ENCODE results near the gene NR2F1. TPM values are rescaled to one million over a fixed set of nuclear protein-coding genes. Genes with fewer than 3 reads are reported as not detected.

Gene NR2F1
- total RNA-seq, 1 donor from 2014 or later = 181 TPM

- ATAC-seq = no peak
- no peak for DNase-seq (ENCODE audit: low spot score)
- intact Hi-C loops (cut with DNase I) = no loop called here
Observed at GRCh38 chr5:93576994-93577853, 5.8 kb upstream of the NR2F1 start.

GRCh38 chr5:93577854-93578812 lies 4.9 kb upstream of the NR2F1 start:
- intact Hi-C loops (cut with DNase I) = no loop called here
- peak; percentile 65 for DNase-seq (ENCODE audit: low spot score)
- ATAC-seq = peak; percentile 0

- ATAC-seq (peak; percentile 61), DNase-seq (ENCODE audit: low spot score) (peak; percentile 91)
- intact Hi-C loops (cut with DNase I) = no loop called here
Observed at GRCh38 chr5:93578813-93579691, 4.0 kb upstream of the NR2F1 start.

- intact Hi-C loops (cut with DNase I) = no loop called here
- ATAC-seq (peak; percentile 0), DNase-seq (ENCODE audit: low spot score) (peak; percentile 79)
Observed at GRCh38 chr5:93579692-93580062, 3.3 kb upstream of the NR2F1 start.

GRCh38 chr5:93580063-93580926 lies 2.7 kb upstream of the NR2F1 start:
- ATAC-seq (peak; percentile 5), DNase-seq (ENCODE audit: low spot score) (peak; percentile 80)
- intact Hi-C loops (cut with DNase I) = no loop called here

- intact Hi-C loops (cut with DNase I) = no loop called here
- DNase-seq (ENCODE audit: low spot score) (peak; percentile 67), ATAC-seq (peak; percentile 0)
Observed at GRCh38 chr5:93580927-93581445, 2.0 kb upstream of the NR2F1 start, which contains the start of gene NR2F1-AS1. NR2F1-AS1 (minus strand) TSS chr5:93581219.

GRCh38 chr5:93582167-93582462 lies 907 bp upstream of the NR2F1 start:
- intact Hi-C loops (cut with DNase I) = no loop called here
- DNase-seq (ENCODE audit: low spot score) = no peak
- no peak for ATAC-seq

- DNase-seq (ENCODE audit: low spot score) = no peak
- no peak for ATAC-seq
- intact Hi-C loops (cut with DNase I) = no loop called here
Observed at GRCh38 chr5:93583439-93583767, 381 bp downstream of the NR2F1 start.

GRCh38 chr5:93583768-93584595 lies 960 bp downstream of the NR2F1 start:
- intact Hi-C loops (cut with DNase I) = no loop called here
- DNase-seq (ENCODE audit: low spot score) = peak; percentile 67
- ATAC-seq = no peak

GRCh38 chr5:93584596-93585040 lies 1.6 kb downstream of the NR2F1 start:
- intact Hi-C loops (cut with DNase I) = no loop called here
- no peak for DNase-seq (ENCODE audit: low spot score)
- ATAC-seq = no peak

GRCh38 chr5:93585041-93585766 lies 2.2 kb downstream of the NR2F1 start:
- ATAC-seq (no peak), DNase-seq (ENCODE audit: low spot score) (peak; percentile 62)
- intact Hi-C loops (cut with DNase I) = no loop called here

GRCh38 chr5:93585767-93586385 lies 2.9 kb downstream of the NR2F1 start:
- intact Hi-C loops (cut with DNase I) = no loop called here
- DNase-seq (ENCODE audit: low spot score) = no peak
- no peak for ATAC-seq

GRCh38 chr5:93586736-93587596 lies 3.9 kb downstream of the NR2F1 start:
- DNase-seq (ENCODE audit: low spot score) (no peak), ATAC-seq (no peak)
- intact Hi-C loops (cut with DNase I) = no loop called here

GRCh38 chr5:93587597-93588351 lies 4.8 kb downstream of the NR2F1 start:
- ATAC-seq (peak; percentile 11), DNase-seq (ENCODE audit: low spot score) (peak; percentile 63)
- intact Hi-C loops (cut with DNase I) = no loop called here
